GM12878 (cell line): ENCODE results near the gene SPG7. TPM values are rescaled to one million over a fixed set of nuclear protein-coding genes. Genes with fewer than 3 reads are reported as not detected.

Experiments used
- ATAC-seq: fragments of 200-7000 bp; cut with Tn5 transposase; 3 replicates; pipeline ENCODE4 v1.9.1; 2020; ENCODE audit warnings: mild to moderate bottlenecking, moderate library complexity
- BruUV-seq: library from RNA; stranded (reverse); fragments of 400-500 nt; replicated peaks from 2 replicates; lab custom pipeline; 2021; lab: Mats Ljungman, UMichigan
- CTCF ChIA-PET: fragments of 300-600 bp; sonication (Branson Sonifier 250); formaldehyde crosslinking; extraction: SDS; loops from one replicate; lab custom pipeline; 2021; ENCODE audit warnings: inconsistent platforms; lab: Yijun Ruan, JAX
- POLR2A ChIA-PET: fragments of 350-600 bp; formaldehyde crosslinking; extraction: SDS; loops from one replicate; lab custom pipeline; 2021; ENCODE audit warnings: inconsistent platforms; lab: Charles Lee
- RAD21 ChIA-PET: fragments of 300-600 bp; sonication (Branson Sonifier 250); formaldehyde crosslinking; loops from one replicate; lab custom pipeline; 2023; ENCODE audit warnings: antibody characterized with exemption; ENCODE audit not compliant: unreplicated experiment; lab: Charles Lee
- SMC1A ChIA-PET: fragments of 300-600 bp; sonication (Branson Sonifier 250); formaldehyde crosslinking; loops from one replicate; lab custom pipeline; 2023; ENCODE audit not compliant: unreplicated experiment, uncharacterized antibody; lab: Charles Lee
- DNase-seq: peaks from one replicate; pipeline ENCODE4 v3.0.0-alpha.2; 2011; ENCODE audit warnings: low read depth, low spot score
- FAIRE-seq: peaks from 3 replicates; lab custom pipeline; 2011; peaks lifted over from hg19 to GRCh38; lab: Jason Lieb, UNC
- H2AFZ ChIP-seq: 2 replicates; pipeline ENCODE4 v1.6.0; 2011; ENCODE audit warnings: low read depth, low read length, control low read depth; ENCODE audit not compliant: control insufficient read depth
- H3K27ac ChIP-seq: 2 replicates; pipeline ENCODE4 v1.5.1; 2011; ENCODE audit warnings: control low read depth; ENCODE audit not compliant: control insufficient read depth, insufficient read depth
- H3K27me3 ChIP-seq, 2 experiments: replicated peaks in 1 of 2; 2 replicates each; pipeline versions ENCODE4 v1.6.0 to v1.6.1; 2011; ENCODE audit warnings: low read length in 1 of 2; ENCODE audit not compliant: control insufficient read depth in 2 of 2, insufficient read depth in 2 of 2
- H3K36me3 ChIP-seq, 2 experiments: 2 replicates each; pipeline ENCODE4 v1.5.1; 2011; ENCODE audit warnings: low read length in 1 of 2; ENCODE audit not compliant: control insufficient read depth in 2 of 2, insufficient read depth in 2 of 2
- H3K4me1 ChIP-seq: 2 replicates; pipeline ENCODE4 v1.6.1; 2011; ENCODE audit warnings: mild to moderate bottlenecking, low read length, moderate library complexity, mixed read lengths; ENCODE audit not compliant: control insufficient read depth, insufficient read depth
- H3K4me2 ChIP-seq: 2 replicates; pipeline ENCODE4 v1.6.0; 2011; ENCODE audit warnings: control low read depth; ENCODE audit not compliant: control insufficient read depth, insufficient read depth
- H3K4me3 ChIP-seq: fragments of 200-600 bp; sonication (generic); 2 replicates; pipeline ENCODE4 v1.5.1; 2016
- H3K79me2 ChIP-seq: 2 replicates; pipeline ENCODE4 v1.6.0; 2011; ENCODE audit warnings: low read length; ENCODE audit not compliant: control insufficient read depth, insufficient read depth
- H3K9ac ChIP-seq: 2 replicates; pipeline ENCODE4 v1.8.0; 2011; ENCODE audit warnings: low read length, control low read depth, mixed read lengths; ENCODE audit not compliant: control insufficient read depth, insufficient read depth
- H3K9me3 ChIP-seq: replicated peaks from 3 replicates; pipeline ENCODE4 v1.5.1; 2011; ENCODE audit warnings: mild to moderate bottlenecking, low read length; ENCODE audit not compliant: control insufficient read depth, insufficient read depth
- H4K20me1 ChIP-seq: 2 replicates; pipeline ENCODE4 v1.6.0; 2011; ENCODE audit not compliant: control insufficient read depth, insufficient read depth
- BCL11A ChIP-seq: IDR thresholded peaks from 2 replicates; pipeline ENCODE4 v1.6.1; 2011; ENCODE audit warnings: low read depth, low read length
- EZH2 ChIP-seq: IDR thresholded peaks from 2 replicates; pipeline ENCODE4 v1.6.1; 2012; ENCODE audit warnings: low read depth, mild to moderate bottlenecking, control low read depth, inconsistent platforms, low read length, borderline replicate concordance; ENCODE audit not compliant: control insufficient read depth
- GABPA ChIP-seq: IDR thresholded peaks from 2 replicates; pipeline ENCODE4 v1.6.1; 2014; ENCODE audit warnings: antibody characterized with exemption, low read depth, mild to moderate bottlenecking, inconsistent platforms
- MYC ChIP-seq: IDR thresholded peaks from 2 replicates; pipeline ENCODE4 v1.6.1; 2011; ENCODE audit warnings: mild to moderate bottlenecking, low read length, moderate library complexity, inconsistent platforms; ENCODE audit not compliant: insufficient read depth, insufficient replicate concordance, insufficient read length, severe bottlenecking
- RBBP5 ChIP-seq: fragments of 200-600 bp; sonication (generic); conservative IDR thresholded peaks from 2 replicates; pipeline ENCODE4 v1.6.1; 2016
- WGBS: methylation state at CpG from one replicate; pipeline ENCODE4 v1.1.6; 2016; ENCODE audit warnings: low lambda C conversion rate; ENCODE audit not compliant: insufficient replicate concordance, insufficient coverage; ENCODE audit errors: missing lambda C conversion rate; 5-methylcytosine and 5-hydroxymethylcytosine counted together
- in situ Hi-C: fragments of 300-500 bp; cut with MboI; formaldehyde crosslinking; loops from 9 replicates; pipeline ENCODE4 v1.14.3; 2018; ENCODE audit warnings: mixed read lengths
- intact Hi-C: fragments of 100-400 bp; cut with micrococcal nuclease; formaldehyde crosslinking; loops from one replicate; pipeline ENCODE4 v1.14.2; 2022; ENCODE audit not compliant: unreplicated experiment
- polyA plus RNA-seq, 11 experiments: library from polyadenylated mRNA; depleted of rRNA in 4 of 11; unstranded in 6 of 11; stranded (reverse) in 5 of 11; fragments of >200 nt; fragmentation: Nextera tagmentation in 4 of 11; fragmentation: Illumina TruSeq in 1 of 11; extraction: Ambion mirVana in 4 of 11; extraction: Trizol in 1 of 11; gene quantifications; 1 replicate in 1 of 11; 2 replicates in 10 of 11; pipeline versions ENCODE4 v1.2.1 to v1.2.3, GENCODE V29; 2011 to 2016; ENCODE audit warnings: inconsistent platforms in 2 of 11, missing spikeins in 2 of 11, low read depth in 1 of 11
- total RNA-seq, 4 experiments: library from RNA; depleted of rRNA in 3 of 4; stranded (reverse); fragments of >200 nt in 3 of 4; fragmentation: Illumina TruSeq in 1 of 4; extraction: Trizol in 1 of 4; gene quantifications; 2 replicates each; pipeline versions ENCODE4 v1.2.1 to v1.2.3, GENCODE V29; 2013 to 2021
- TF ChIP-seq, protein P1 (sequence below): IDR thresholded peaks from 2 replicates; pipeline ENCODE4 v1.6.1; 2011; ENCODE audit warnings: mild to moderate bottlenecking, low read depth, low read length, moderate library complexity; ENCODE audit not compliant: insufficient replicate concordance

The SPG7 gene
- total and polyA plus RNA-seq, 10 of the 15 experiments (the other 5 are each of a cell fraction or from before 2014, with no cell fraction given) = 5.9 to 75.9 (median 52.5) TPM

GRCh38 chr16:89583895-89584644 is 75.9 kb downstream of the SPG7 start (continued):
- TF ChIP-seq RBBP5 (no peak), BCL11A (no peak)
- TF ChIP-seq, protein P1, sequence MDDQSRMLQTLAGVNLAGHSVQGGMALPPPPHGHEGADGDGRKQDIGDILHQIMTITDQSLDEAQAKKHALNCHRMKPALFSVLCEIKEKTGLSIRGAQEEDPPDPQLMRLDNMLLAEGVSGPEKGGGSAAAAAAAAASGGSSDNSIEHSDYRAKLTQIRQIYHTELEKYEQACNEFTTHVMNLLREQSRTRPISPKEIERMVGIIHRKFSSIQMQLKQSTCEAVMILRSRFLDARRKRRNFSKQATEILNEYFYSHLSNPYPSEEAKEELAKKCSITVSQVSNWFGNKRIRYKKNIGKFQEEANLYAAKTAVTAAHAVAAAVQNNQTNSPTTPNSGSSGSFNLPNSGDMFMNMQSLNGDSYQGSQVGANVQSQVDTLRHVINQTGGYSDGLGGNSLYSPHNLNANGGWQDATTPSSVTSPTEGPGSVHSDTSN = no peak

GRCh38 chr16:89584768-89585549 is 76.8 kb downstream of the SPG7 start:
- Histone ChIP-seq H3K9me3 (no peaks in the 10 kb centered on the region), H2AFZ (no peak overlapping the region), H3K9ac (no peak overlapping the region), H4K20me1 (no peaks in the 10 kb centered on the region), H3K27ac (no peak overlapping the region), H3K36me3 (no peaks in the 10 kb centered on the region), H3K79me2 (no peaks in the 10 kb centered on the region), H3K27me3 (no peaks in the 10 kb centered on the region), H3K4me3 (no peak overlapping the region), H3K4me1 (no peaks in the 10 kb centered on the region), H3K4me2 (no peak overlapping the region)
- FAIRE-seq (no peak), DNase-seq (no peak), ATAC-seq (no peak)
- in situ Hi-C loops (no loop called here), intact Hi-C loops (no loop called here)
- ChIA-PET CTCF (no interaction called here), POLR2A (no interaction called here), SMC1A (no interaction called here), RAD21 (no interaction called here)
- 28% methylated on average over 25 of the region's 25 CpGs for WGBS
- no TSS peak for BruUV-seq
- TF ChIP-seq GABPA (no peak), MYC (no peak), EZH2 (no peak)
